ENCODE data around the gene SMOC2.

SMOC2 gene

GRCh38 chr6:168513766-168514165 is 72.8 kb downstream of the SMOC2 start:
- Histone ChIP-seq H3K4me2 (ENCODE audit: low read length) (no peak overlapping the region), H3K79me2 (ENCODE audit: low read length) (no peaks in the 10 kb centered on the region), H3K9ac (ENCODE audit: low read length) (no peak overlapping the region), H4K20me1 (ENCODE audit: insufficient read depth, low read length) (no peaks in the 10 kb centered on the region), H3K9me3 (ENCODE audit: insufficient read depth, low read length) (no peaks in the 10 kb centered on the region), H3K36me3 (replicated peaks; ENCODE audit: low read depth, low read length) (no peaks in the 10 kb centered on the region), H3K4me1 (ENCODE audit: low read length) (no peaks in the 10 kb centered on the region), H3K27ac (ENCODE audit: low read length) (no peak overlapping the region), H3K27me3 (ENCODE audit: low read depth, low read length) (no peaks in the 10 kb centered on the region), H3K4me3 (ENCODE audit: low read length) (no peak overlapping the region), H2AFZ (ENCODE audit: low read depth, low read length) (no peak overlapping the region)
- no peak for TF ChIP-seq EZH2phosphoT487 (IDR thresholded peaks at IDR 0.05; ENCODE audit: low read depth)

- Histone ChIP-seq H3K27me3 (ENCODE audit: low read depth, low read length) (no peaks in the 10 kb centered on the region), H3K4me3 (ENCODE audit: low read length) (no peak overlapping the region), H3K9ac (ENCODE audit: low read length) (no peak overlapping the region), H3K4me1 (ENCODE audit: low read length) (no peaks in the 10 kb centered on the region), H3K27ac (ENCODE audit: low read length) (no peak overlapping the region), H3K79me2 (ENCODE audit: low read length) (no peaks in the 10 kb centered on the region), H3K9me3 (ENCODE audit: insufficient read depth, low read length) (no peaks in the 10 kb centered on the region), H3K36me3 (replicated peaks; ENCODE audit: low read depth, low read length) (no peaks in the 10 kb centered on the region), H4K20me1 (ENCODE audit: insufficient read depth, low read length) (no peaks in the 10 kb centered on the region), H3K4me2 (ENCODE audit: low read length) (no peak overlapping the region), H2AFZ (ENCODE audit: low read depth, low read length) (no peak overlapping the region)
- TF ChIP-seq EZH2phosphoT487 (IDR thresholded peaks at IDR 0.05; ENCODE audit: low read depth) (no peak), CTCF (IDR thresholded peaks at IDR 0.05; ENCODE audit: low read depth, low read length) (no peak)
Observed at GRCh38 chr6:168514216-168514615, 73.2 kb downstream of the SMOC2 start.

GRCh38 chr6:168515376-168515775 is 74.4 kb downstream of the SMOC2 start:
- no peaks in the 10 kb centered on the region for H3K36me3 ChIP-seq (replicated peaks; ENCODE audit: low read depth, low read length)
- no peaks in the 10 kb centered on the region for H4K20me1 ChIP-seq (ENCODE audit: insufficient read depth, low read length)
- H3K4me3 ChIP-seq (ENCODE audit: low read length) = no peak overlapping the region
- H3K9me3 ChIP-seq (ENCODE audit: insufficient read depth, low read length) = no peaks in the 10 kb centered on the region
- no peak overlapping the region for H3K4me2 ChIP-seq (ENCODE audit: low read length)
- H3K79me2 ChIP-seq (ENCODE audit: low read length) = no peaks in the 10 kb centered on the region
- H3K9ac ChIP-seq (ENCODE audit: low read length) = no peak overlapping the region
- no peaks in the 10 kb centered on the region for H3K27me3 ChIP-seq (ENCODE audit: low read depth, low read length)
- no peaks in the 10 kb centered on the region for H3K4me1 ChIP-seq (ENCODE audit: low read length)
- H3K27ac ChIP-seq (ENCODE audit: low read length) = no peak overlapping the region
- TF ChIP-seq CTCF (IDR thresholded peaks at IDR 0.05; ENCODE audit: low read depth, low read length) (no peak), EZH2phosphoT487 (IDR thresholded peaks at IDR 0.05; ENCODE audit: low read depth) (no peak)
- H2AFZ ChIP-seq (ENCODE audit: low read depth, low read length) = no peak overlapping the region

- Histone ChIP-seq H4K20me1 (ENCODE audit: insufficient read depth, low read length) (no peaks in the 10 kb centered on the region), H3K4me1 (ENCODE audit: low read length) (no peaks in the 10 kb centered on the region), H3K4me2 (ENCODE audit: low read length) (no peak overlapping the region), H3K27ac (ENCODE audit: low read length) (no peak overlapping the region), H3K4me3 (ENCODE audit: low read length) (no peak overlapping the region), H3K36me3 (replicated peaks; ENCODE audit: low read depth, low read length) (no peaks in the 10 kb centered on the region), H3K27me3 (ENCODE audit: low read depth, low read length) (no peaks in the 10 kb centered on the region), H3K9ac (ENCODE audit: low read length) (no peak overlapping the region), H3K79me2 (ENCODE audit: low read length) (no peaks in the 10 kb centered on the region), H3K9me3 (ENCODE audit: insufficient read depth, low read length) (no peaks in the 10 kb centered on the region), H2AFZ (ENCODE audit: low read depth, low read length) (no peak overlapping the region)
- TF ChIP-seq EZH2phosphoT487 (IDR thresholded peaks at IDR 0.05; ENCODE audit: low read depth) = no peak
- TF ChIP-seq CTCF (IDR thresholded peaks at IDR 0.05; ENCODE audit: low read depth, low read length) = no peak
Observed at GRCh38 chr6:168516944-168517741, 76.2 kb downstream of the SMOC2 start.

Data from OCI-LY3 (cell line).